HEK293 (cell line): ENCODE data around the gene PDCD4.

ENCODE experiments used
- FEZF1 ChIP-seq: fragments of 450-650 bp; formaldehyde crosslinking; IDR thresholded peaks from 2 replicates; pipeline ENCODE4 v1.5.1; 2016; ENCODE audit warnings: missing biosample characterization, missing genetic modification characterization
- GFI1B ChIP-seq: fragments of 450-650 bp; formaldehyde crosslinking; IDR thresholded peaks from 2 replicates; pipeline ENCODE4 v1.5.1; 2016; ENCODE audit warnings: missing biosample characterization, missing genetic modification characterization
- GLIS1 ChIP-seq: fragments of 450-650 bp; formaldehyde crosslinking; IDR thresholded peaks from 2 replicates; pipeline ENCODE4 v1.5.1; 2016; ENCODE audit warnings: missing biosample characterization, missing genetic modification characterization
- IKZF3 ChIP-seq: fragments of 450-650 bp; IDR thresholded peaks from 2 replicates; pipeline ENCODE4 v1.5.0; 2018; ENCODE audit warnings: missing biosample characterization, mild to moderate bottlenecking, missing genetic modification characterization, moderate library complexity
- KLF8 ChIP-seq: fragments of 450-650 bp; formaldehyde crosslinking; IDR thresholded peaks from 2 replicates; pipeline ENCODE4 v1.5.1; 2016; ENCODE audit warnings: missing biosample characterization, missing genetic modification characterization
- RBAK ChIP-seq: fragments of 450-650 bp; formaldehyde crosslinking; IDR thresholded peaks from 2 replicates; pipeline ENCODE4 v1.5.1; 2016; ENCODE audit warnings: missing biosample characterization, missing genetic modification characterization
- REPIN1 ChIP-seq: fragments of 450-650 bp; formaldehyde crosslinking; IDR thresholded peaks from 2 replicates; pipeline ENCODE4 v1.5.1; 2017; ENCODE audit warnings: missing biosample characterization, missing genetic modification characterization, low read depth
- SP2 ChIP-seq: fragments of 450-650 bp; formaldehyde crosslinking; IDR thresholded peaks from 2 replicates; pipeline ENCODE4 v1.5.1; 2016; ENCODE audit warnings: missing biosample characterization, missing genetic modification characterization
- ZBTB8A ChIP-seq: fragments of 450-650 bp; formaldehyde crosslinking; IDR thresholded peaks from 2 replicates; pipeline ENCODE4 v1.5.1; 2016; ENCODE audit warnings: missing biosample characterization, missing genetic modification characterization
- ZEB2 ChIP-seq: fragments of 450-650 bp; formaldehyde crosslinking; IDR thresholded peaks from 2 replicates; pipeline ENCODE4 v1.5.1; 2016; ENCODE audit warnings: missing biosample characterization, missing genetic modification characterization
- ZNF146 ChIP-seq: fragments of 450-650 bp; formaldehyde crosslinking; IDR thresholded peaks from 2 replicates; pipeline ENCODE4 v1.5.1; 2016; ENCODE audit warnings: missing biosample characterization, missing genetic modification characterization
- ZNF157 ChIP-seq: fragments of 450-650 bp; formaldehyde crosslinking; IDR thresholded peaks from 2 replicates; pipeline ENCODE4 v1.5.1; 2016; ENCODE audit warnings: missing biosample characterization, missing genetic modification characterization
- ZNF16 ChIP-seq: fragments of 450-650 bp; formaldehyde crosslinking; IDR thresholded peaks from 2 replicates; pipeline ENCODE4 v1.5.1; 2016; ENCODE audit warnings: low read depth, missing biosample characterization, missing genetic modification characterization
- ZNF174 ChIP-seq: fragments of 450-650 bp; formaldehyde crosslinking; IDR thresholded peaks from 2 replicates; pipeline ENCODE4 v1.5.0; 2017; ENCODE audit warnings: missing biosample characterization, mild to moderate bottlenecking, missing genetic modification characterization
- ZNF2 ChIP-seq: fragments of 450-650 bp; formaldehyde crosslinking; IDR thresholded peaks from 2 replicates; pipeline ENCODE4 v1.5.1; 2016; ENCODE audit warnings: missing biosample characterization, missing genetic modification characterization
- ZNF292 ChIP-seq: fragments of 450-650 bp; formaldehyde crosslinking; IDR thresholded peaks from 2 replicates; pipeline ENCODE4 v1.5.1; 2016; ENCODE audit warnings: low read depth, missing biosample characterization, missing genetic modification characterization, borderline replicate concordance
- ZNF433 ChIP-seq: fragments of 450-650 bp; formaldehyde crosslinking; IDR thresholded peaks from 2 replicates; pipeline ENCODE4 v1.5.1; 2016; ENCODE audit warnings: missing biosample characterization, missing genetic modification characterization, low read depth
- ZNF510 ChIP-seq: fragments of 450-650 bp; formaldehyde crosslinking; IDR thresholded peaks from 2 replicates; pipeline ENCODE4 v1.5.1; 2018; ENCODE audit warnings: mild to moderate bottlenecking, missing genetic modification characterization, missing biosample characterization; ENCODE audit not compliant: insufficient replicate concordance
- ZNF514 ChIP-seq: fragments of 450-650 bp; formaldehyde crosslinking; IDR thresholded peaks from 2 replicates; pipeline ENCODE4 v1.5.1; 2016; ENCODE audit warnings: missing biosample characterization, missing genetic modification characterization
- ZNF521 ChIP-seq: fragments of 450-650 bp; formaldehyde crosslinking; IDR thresholded peaks from 2 replicates; pipeline ENCODE4 v1.5.1; 2017; ENCODE audit warnings: missing biosample characterization, mild to moderate bottlenecking, missing genetic modification characterization
- ZNF530 ChIP-seq: fragments of 450-650 bp; formaldehyde crosslinking; IDR thresholded peaks from 2 replicates; pipeline ENCODE4 v1.5.1; 2016; ENCODE audit warnings: low read depth, missing biosample characterization, missing genetic modification characterization
- ZNF571 ChIP-seq: fragments of 450-650 bp; formaldehyde crosslinking; IDR thresholded peaks from 2 replicates; pipeline ENCODE4 v1.5.0; 2017; ENCODE audit warnings: missing biosample characterization, missing genetic modification characterization
- ZNF624 ChIP-seq: fragments of 450-650 bp; formaldehyde crosslinking; IDR thresholded peaks from 2 replicates; pipeline ENCODE4 v1.5.1; 2017; ENCODE audit warnings: missing biosample characterization, missing genetic modification characterization
- ZNF626 ChIP-seq: fragments of 450-650 bp; sonication (Bioruptor Pico); formaldehyde crosslinking; IDR thresholded peaks from 2 replicates; pipeline ENCODE4 v1.5.1; 2018; ENCODE audit warnings: missing biosample characterization, missing genetic modification characterization, inconsistent platforms
- ZNF664 ChIP-seq: fragments of 450-650 bp; formaldehyde crosslinking; IDR thresholded peaks from 2 replicates; pipeline ENCODE4 v1.5.1; 2016; ENCODE audit warnings: missing biosample characterization, missing genetic modification characterization
- ZNF785 ChIP-seq: fragments of 450-650 bp; formaldehyde crosslinking; IDR thresholded peaks from 2 replicates; pipeline ENCODE4 v1.5.1; 2016; ENCODE audit warnings: missing biosample characterization, missing genetic modification characterization
- ZSCAN16 ChIP-seq: fragments of 450-650 bp; formaldehyde crosslinking; IDR thresholded peaks from 2 replicates; pipeline ENCODE4 v1.5.1; 2016; ENCODE audit warnings: missing biosample characterization, missing genetic modification characterization
- TF ChIP-seq, protein P1 (sequence below): fragments of 450-650 bp; formaldehyde crosslinking; IDR thresholded peaks from 2 replicates; pipeline ENCODE4 v1.5.1; 2016; ENCODE audit warnings: missing biosample characterization, missing genetic modification characterization, borderline replicate concordance
- TF ChIP-seq, protein P2 (sequence below): fragments of 450-650 bp; formaldehyde crosslinking; IDR thresholded peaks from 2 replicates; pipeline ENCODE4 v1.5.1; 2016; ENCODE audit warnings: missing biosample characterization, missing genetic modification characterization
- TF ChIP-seq, protein P3 (sequence below): fragments of 450-650 bp; formaldehyde crosslinking; conservative IDR thresholded peaks from 2 replicates; pipeline ENCODE4 v1.5.1; 2016; ENCODE audit warnings: low read depth, missing biosample characterization, missing genetic modification characterization
- TF ChIP-seq, protein P4 (sequence below): fragments of 450-650 bp; formaldehyde crosslinking; IDR thresholded peaks from 2 replicates; pipeline ENCODE4 v1.5.1; 2016; ENCODE audit warnings: missing biosample characterization, missing genetic modification characterization

Gene PDCD4

DNA sequence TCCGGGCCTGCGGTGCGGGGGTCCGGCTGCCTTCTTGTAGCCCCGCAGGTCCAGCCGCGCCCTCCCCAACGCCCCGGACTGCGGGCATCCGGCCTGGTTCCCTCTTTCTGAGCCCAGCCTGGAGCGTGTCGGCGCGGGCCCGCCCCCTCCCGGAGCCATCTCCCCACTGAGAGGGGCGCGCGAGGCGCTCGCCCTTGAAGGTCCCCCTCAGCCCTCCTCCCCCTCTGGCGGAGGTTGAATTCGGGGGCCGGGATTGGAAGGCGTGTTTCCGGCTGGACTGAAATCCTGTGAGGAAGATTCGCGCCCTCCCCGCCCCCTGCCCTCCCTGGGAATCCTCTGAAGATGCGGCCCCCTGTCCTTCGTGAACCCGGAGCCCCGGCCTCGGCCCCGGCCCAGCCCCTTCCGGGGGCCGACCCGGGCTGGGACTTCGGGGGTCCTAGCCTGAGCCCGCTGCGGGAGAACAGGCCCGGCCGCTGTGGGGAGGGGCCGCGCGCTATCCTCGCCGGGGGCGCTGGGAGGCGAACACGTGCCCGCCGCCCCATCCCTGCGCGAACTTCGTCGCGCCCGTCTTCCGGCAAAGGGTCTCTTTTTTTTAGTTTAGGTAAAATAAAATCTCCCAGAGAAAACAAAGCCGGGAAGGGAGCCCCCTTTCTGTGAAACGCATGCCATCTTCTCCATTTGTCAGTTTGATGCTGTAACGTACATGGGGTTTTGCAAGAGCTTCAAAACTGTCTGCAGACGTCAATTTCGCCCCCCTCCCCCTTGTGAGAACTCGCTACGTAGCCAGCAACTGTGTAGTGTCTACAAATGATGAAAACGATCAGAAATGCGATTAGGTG lies 636 bp downstream of the PDCD4 start (continued):
- TF ChIP-seq ZNF530 = no peak
- TF ChIP-seq ZNF521 (tag by site-specific recombination) = no peak
- TF ChIP-seq ZNF785 = no peak
- TF ChIP-seq FEZF1 = no peak
- no peak for TF ChIP-seq ZNF433
- TF ChIP-seq ZNF510 (tag by site-specific recombination) = no peak
- TF ChIP-seq ZNF664 (tag by site-specific recombination) = no peak
- no peak for TF ChIP-seq ZSCAN16
- TF ChIP-seq SP2 (tag by site-specific recombination) = peak; percentile 91
- TF ChIP-seq, protein P1, sequence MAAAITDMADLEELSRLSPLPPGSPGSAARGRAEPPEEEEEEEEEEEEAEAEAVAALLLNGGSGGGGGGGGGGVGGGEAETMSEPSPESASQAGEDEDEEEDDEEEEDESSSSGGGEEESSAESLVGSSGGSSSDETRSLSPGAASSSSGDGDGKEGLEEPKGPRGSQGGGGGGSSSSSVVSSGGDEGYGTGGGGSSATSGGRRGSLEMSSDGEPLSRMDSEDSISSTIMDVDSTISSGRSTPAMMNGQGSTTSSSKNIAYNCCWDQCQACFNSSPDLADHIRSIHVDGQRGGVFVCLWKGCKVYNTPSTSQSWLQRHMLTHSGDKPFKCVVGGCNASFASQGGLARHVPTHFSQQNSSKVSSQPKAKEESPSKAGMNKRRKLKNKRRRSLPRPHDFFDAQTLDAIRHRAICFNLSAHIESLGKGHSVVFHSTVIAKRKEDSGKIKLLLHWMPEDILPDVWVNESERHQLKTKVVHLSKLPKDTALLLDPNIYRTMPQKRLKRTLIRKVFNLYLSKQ (tag by site-specific recombination) = no peak
- TF ChIP-seq ZNF146 = no peak
- TF ChIP-seq, protein P2, sequence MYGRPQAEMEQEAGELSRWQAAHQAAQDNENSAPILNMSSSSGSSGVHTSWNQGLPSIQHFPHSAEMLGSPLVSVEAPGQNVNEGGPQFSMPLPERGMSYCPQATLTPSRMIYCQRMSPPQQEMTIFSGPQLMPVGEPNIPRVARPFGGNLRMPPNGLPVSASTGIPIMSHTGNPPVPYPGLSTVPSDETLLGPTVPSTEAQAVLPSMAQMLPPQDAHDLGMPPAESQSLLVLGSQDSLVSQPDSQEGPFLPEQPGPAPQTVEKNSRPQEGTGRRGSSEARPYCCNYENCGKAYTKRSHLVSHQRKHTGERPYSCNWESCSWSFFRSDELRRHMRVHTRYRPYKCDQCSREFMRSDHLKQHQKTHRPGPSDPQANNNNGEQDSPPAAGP (tag by site-specific recombination) = 0 out of 2 replicates have a peak, but pooled peaks have one; percentile 46
- no peak for TF ChIP-seq ZNF157 (tag by site-specific recombination)
- no peak for TF ChIP-seq ZNF626 (tag by site-specific recombination)
- TF ChIP-seq ZNF2 = no peak
- TF ChIP-seq IKZF3 (tag by site-specific recombination) = peak; percentile 91
- no peak for TF ChIP-seq REPIN1 (tag by site-specific recombination)
- TF ChIP-seq, protein P3, sequence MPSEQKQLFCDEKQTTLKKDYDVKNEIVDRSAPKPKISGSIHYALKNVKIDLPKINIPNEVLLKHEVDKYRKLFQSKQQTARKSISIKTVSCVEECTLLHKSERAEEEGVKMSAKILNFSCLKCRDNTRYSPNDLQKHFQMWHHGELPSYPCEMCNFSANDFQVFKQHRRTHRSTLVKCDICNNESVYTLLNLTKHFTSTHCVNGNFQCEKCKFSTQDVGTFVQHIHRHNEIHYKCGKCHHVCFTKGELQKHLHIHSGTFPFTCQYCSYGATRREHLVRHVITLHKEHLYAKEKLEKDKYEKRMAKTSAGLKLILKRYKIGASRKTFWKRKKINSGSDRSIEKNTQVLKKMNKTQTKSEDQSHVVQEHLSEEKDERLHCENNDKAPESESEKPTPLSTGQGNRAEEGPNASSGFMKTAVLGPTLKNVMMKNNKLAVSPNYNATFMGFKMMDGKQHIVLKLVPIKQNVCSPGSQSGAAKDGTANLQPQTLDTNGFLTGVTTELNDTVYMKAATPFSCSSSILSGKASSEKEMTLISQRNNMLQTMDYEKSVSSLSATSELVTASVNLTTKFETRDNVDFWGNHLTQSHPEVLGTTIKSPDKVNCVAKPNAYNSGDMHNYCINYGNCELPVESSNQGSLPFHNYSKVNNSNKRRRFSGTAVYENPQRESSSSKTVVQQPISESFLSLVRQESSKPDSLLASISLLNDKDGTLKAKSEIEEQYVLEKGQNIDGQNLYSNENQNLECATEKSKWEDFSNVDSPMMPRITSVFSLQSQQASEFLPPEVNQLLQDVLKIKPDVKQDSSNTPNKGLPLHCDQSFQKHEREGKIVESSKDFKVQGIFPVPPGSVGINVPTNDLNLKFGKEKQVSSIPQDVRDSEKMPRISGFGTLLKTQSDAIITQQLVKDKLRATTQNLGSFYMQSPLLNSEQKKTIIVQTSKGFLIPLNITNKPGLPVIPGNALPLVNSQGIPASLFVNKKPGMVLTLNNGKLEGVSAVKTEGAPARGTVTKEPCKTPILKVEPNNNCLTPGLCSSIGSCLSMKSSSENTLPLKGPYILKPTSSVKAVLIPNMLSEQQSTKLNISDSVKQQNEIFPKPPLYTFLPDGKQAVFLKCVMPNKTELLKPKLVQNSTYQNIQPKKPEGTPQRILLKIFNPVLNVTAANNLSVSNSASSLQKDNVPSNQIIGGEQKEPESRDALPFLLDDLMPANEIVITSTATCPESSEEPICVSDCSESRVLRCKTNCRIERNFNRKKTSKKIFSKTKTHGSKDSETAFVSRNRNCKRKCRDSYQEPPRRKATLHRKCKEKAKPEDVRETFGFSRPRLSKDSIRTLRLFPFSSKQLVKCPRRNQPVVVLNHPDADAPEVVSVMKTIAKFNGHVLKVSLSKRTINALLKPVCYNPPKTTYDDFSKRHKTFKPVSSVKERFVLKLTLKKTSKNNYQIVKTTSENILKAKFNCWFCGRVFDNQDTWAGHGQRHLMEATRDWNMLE (tag by site-specific recombination) = 0 out of 2 replicates have a peak, but pooled peaks have one; percentile 19
- TF ChIP-seq, protein P4, sequence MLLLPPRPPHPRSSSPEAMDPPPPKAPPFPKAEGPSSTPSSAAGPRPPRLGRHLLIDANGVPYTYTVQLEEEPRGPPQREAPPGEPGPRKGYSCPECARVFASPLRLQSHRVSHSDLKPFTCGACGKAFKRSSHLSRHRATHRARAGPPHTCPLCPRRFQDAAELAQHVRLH = no peak
- TF ChIP-seq ZNF292 = no peak
- TF ChIP-seq ZNF571 (tag by site-specific recombination) = no peak
- peak; percentile 69; the same call in 1 of the 2 replicates for TF ChIP-seq ZEB2
- no peak for TF ChIP-seq ZNF624
- TF ChIP-seq GFI1B = peak; percentile 26; the same call in 1 of the 2 replicates
- no peak for TF ChIP-seq ZNF514 (tag by site-specific recombination)
- no peak for TF ChIP-seq ZNF174 (tag by site-specific recombination)
- peak; percentile 58; the same call in 1 of the 2 replicates for TF ChIP-seq KLF8 (tag by site-specific recombination)
- TF ChIP-seq RBAK (tag by site-specific recombination) = no peak
- TF ChIP-seq ZNF16 (tag by site-specific recombination) = no peak
- TF ChIP-seq ZBTB8A (tag by site-specific recombination) = peak; percentile 98
- TF ChIP-seq GLIS1 (tag by site-specific recombination) = peak; percentile 48; the same call in 1 of the 2 replicates
